ACC112 (cell line): Measurements from ENCODE around the gene ODF2.
"Not testable (repeated sequence)": the region's sequence is repeated elsewhere in the genome, so short reads cannot be mapped to it uniquely, and the experiment has no call there.

Experiments
- H2AFZ ChIP-seq: fragments of 200-600 bp; sonication (generic); one replicate; pipeline ENCODE4 v1.6.0; 2017; ENCODE audit warnings: antibody characterized with exemption, low read length; ENCODE audit not compliant: unreplicated experiment
- H3K27ac ChIP-seq: fragments of 200-600 bp; sonication (generic); 2 replicates; pipeline ENCODE4 v1.5.1; 2014; ENCODE audit warnings: low read depth, mild to moderate bottlenecking, antibody characterized with exemption, low read length, moderate library complexity
- H3K27me3 ChIP-seq: fragments of 200-600 bp; sonication (generic); 2 replicates; pipeline ENCODE4 v1.6.1; 2014; ENCODE audit warnings: mild to moderate bottlenecking, antibody characterized with exemption, low read length, moderate library complexity, mixed read lengths; ENCODE audit not compliant: insufficient read depth
- H3K36me3 ChIP-seq: fragments of 200-600 bp; sonication (generic); 2 replicates; pipeline ENCODE4 v1.6.1; 2016; ENCODE audit warnings: mild to moderate bottlenecking, antibody characterized with exemption, low read length, moderate library complexity, mixed read lengths; ENCODE audit not compliant: insufficient read depth
- H3K4me1 ChIP-seq: fragments of 200-600 bp; sonication (generic); one replicate; pipeline ENCODE4 v1.6.1; 2016; ENCODE audit warnings: low read length, mixed read lengths; ENCODE audit not compliant: insufficient read depth, unreplicated experiment, control insufficient read depth
- H3K4me3 ChIP-seq: fragments of 200-600 bp; sonication (generic); 2 replicates; pipeline ENCODE4 v1.5.1; 2014; ENCODE audit warnings: mild to moderate bottlenecking, low read depth, low read length
- H3K79me2 ChIP-seq: fragments of 200-600 bp; sonication (generic); one replicate; pipeline ENCODE4 v1.6.0; 2016; ENCODE audit warnings: low read length; ENCODE audit not compliant: control insufficient read depth, unreplicated experiment, insufficient read depth

The ODF2 gene

GRCh38 chr9:128455849-128456612 is at the start of gene ODF2:
Gene ODF2 (plus strand): TSS chr9:128456006. CDS start chr9:128456092, 86 bp downstream.
- H3K27me3 ChIP-seq: no peaks in the 10 kb centered on the region
- peak within 1 kb of the TSS; percentile 96 for H2AFZ ChIP-seq
- H3K36me3 ChIP-seq: no peaks in the 10 kb centered on the region
- peak within 1 kb of the TSS; percentile 75 for H3K27ac ChIP-seq
- H3K4me1 ChIP-seq: peaks cover 5% of the 10 kb centered on the region
- peaks cover 14% of the 10 kb centered on the region for H3K79me2 ChIP-seq
- peak within 1 kb of the TSS; percentile 92 for H3K4me3 ChIP-seq

GRCh38 chr9:128406848-128407391 is 48.9 kb upstream of the ODF2 start:
- H3K4me3 ChIP-seq: no peak overlapping the region
- peak overlapping the region; percentile 32 for H2AFZ ChIP-seq
- no peak overlapping the region for H3K27ac ChIP-seq
- H3K36me3 ChIP-seq: no peaks in the 10 kb centered on the region
- H3K79me2 ChIP-seq: no peaks in the 10 kb centered on the region
- peaks cover 6% of the 10 kb centered on the region for H3K4me1 ChIP-seq
- no peaks in the 10 kb centered on the region for H3K27me3 ChIP-seq

GRCh38 chr9:128408963-128409431 is 46.8 kb upstream of the ODF2 start:
- Histone ChIP-seq H2AFZ (no peak overlapping the region), H3K27me3 (no peaks in the 10 kb centered on the region), H3K79me2 (no peaks in the 10 kb centered on the region), H3K4me3 (no peak overlapping the region), H3K4me1 (peaks cover 6% of the 10 kb centered on the region), H3K27ac (no peak overlapping the region), H3K36me3 (no peaks in the 10 kb centered on the region)

- Histone ChIP-seq H3K27me3 (0 out of 2 replicates have a peak, but pooled peaks cover 2% of the 10 kb centered on the region), H3K4me1 (peaks cover 6% of the 10 kb centered on the region), H3K36me3 (no peaks in the 10 kb centered on the region), H3K79me2 (no peaks in the 10 kb centered on the region), H3K27ac (no peak overlapping the region), H3K4me3 (no peak overlapping the region), H2AFZ (no peak overlapping the region)
Measured at GRCh38 chr9:128409450-128409849, 46.4 kb upstream of the ODF2 start.

- Histone ChIP-seq H3K27ac (no peak overlapping the region), H3K27me3 (0 out of 2 replicates have a peak, but pooled peaks cover 7% of the 10 kb centered on the region), H3K4me1 (peaks cover 6% of the 10 kb centered on the region)
Measured at GRCh38 chr9:128409978-128410377, 45.8 kb upstream of the ODF2 start.

GRCh38 chr9:128411364-128412119 is 44.3 kb upstream of the ODF2 start:
- Histone ChIP-seq H3K36me3 (no peaks in the 10 kb centered on the region), H3K27me3 (peaks cover 17% of the 10 kb centered on the region; the same call in 1 of the 2 replicates)

More at GRCh38 chr9:128409978-128410377, 45.8 kb upstream of the ODF2 start:
- H3K4me3 ChIP-seq: no peak overlapping the region
- H3K79me2 ChIP-seq: no peaks in the 10 kb centered on the region
- H3K36me3 ChIP-seq: no peaks in the 10 kb centered on the region
- no peak overlapping the region for H2AFZ ChIP-seq

GRCh38 chr9:128412120-128412790 is 43.6 kb upstream of the ODF2 start:
- H3K27ac ChIP-seq: no peak overlapping the region

More at GRCh38 chr9:128411364-128412119, 44.3 kb upstream of the ODF2 start:
- peaks cover 6% of the 10 kb centered on the region for H3K4me1 ChIP-seq
- H2AFZ ChIP-seq: no peak overlapping the region
- H3K79me2 ChIP-seq: no peaks in the 10 kb centered on the region
- no peak overlapping the region for H3K27ac ChIP-seq
- no peak overlapping the region for H3K4me3 ChIP-seq

GRCh38 chr9:128413728-128414127 is 42.1 kb upstream of the ODF2 start:
- not testable (repeated sequence) for H3K4me3 ChIP-seq, H2AFZ ChIP-seq, H3K36me3 ChIP-seq, H3K27ac ChIP-seq, H3K79me2 ChIP-seq, H3K4me1 ChIP-seq
- peaks cover 17% of the 10 kb centered on the region; the same call in 1 of the 2 replicates for H3K27me3 ChIP-seq

More at GRCh38 chr9:128412120-128412790, 43.6 kb upstream of the ODF2 start:
- no peak overlapping the region for H2AFZ ChIP-seq
- no peak overlapping the region for H3K4me3 ChIP-seq
- peaks cover 17% of the 10 kb centered on the region; the same call in 1 of the 2 replicates for H3K27me3 ChIP-seq
- H3K79me2 ChIP-seq: no peaks in the 10 kb centered on the region
- H3K36me3 ChIP-seq: no peaks in the 10 kb centered on the region
- no peaks in the 10 kb centered on the region for H3K4me1 ChIP-seq

- H2AFZ ChIP-seq: no peak overlapping the region
- peaks cover 7% of the 10 kb centered on the region for H3K4me1 ChIP-seq
- no peaks in the 10 kb centered on the region for H3K36me3 ChIP-seq
- no peaks in the 10 kb centered on the region for H3K79me2 ChIP-seq
- H3K27ac ChIP-seq: no peak overlapping the region
- H3K4me3 ChIP-seq: no peak overlapping the region
- H3K27me3 ChIP-seq: peaks cover 17% of the 10 kb centered on the region; the same call in 1 of the 2 replicates
Measured at GRCh38 chr9:128414461-128414860, 41.3 kb upstream of the ODF2 start.

GRCh38 chr9:128415281-128415680 is 40.5 kb upstream of the ODF2 start:
- H3K27ac ChIP-seq: no peak overlapping the region
- no peaks in the 10 kb centered on the region for H3K36me3 ChIP-seq
- H3K4me1 ChIP-seq: peaks cover 9% of the 10 kb centered on the region
- no peak overlapping the region for H3K4me3 ChIP-seq
- H3K79me2 ChIP-seq: no peaks in the 10 kb centered on the region
- H2AFZ ChIP-seq: no peak overlapping the region
- H3K27me3 ChIP-seq: peaks cover 17% of the 10 kb centered on the region; the same call in 1 of the 2 replicates
